Cardiac septum (tissue), 1 donor: ENCODE measurements around the gene TRMT6. TPM values are rescaled to one million over a fixed set of nuclear protein-coding genes. Genes with fewer than 3 reads are reported as not detected.

Experiments
- DNase-seq: peaks from one replicate; pipeline ENCODE4 v3.0.0-alpha.2; 2020; ENCODE audit warnings: low spot score
- intact Hi-C: fragments of 100-400 bp; cut with DNase I; formaldehyde crosslinking; loops from one replicate; pipeline ENCODE4 v1.14.0; 2022
- total RNA-seq: library from RNA; stranded (reverse); fragmentation: NEBNext Ultra II Directional; extraction: Animal tissue kit (Norgen Biotek cat#: 25700); gene quantifications from one replicate; pipeline ENCODE4 v1.2.1, GENCODE V29; 2021
- donor health status: DM: no; HTN: no; CAD: no.

Gene TRMT6
- total RNA-seq, 1 donor from 2014 or later: 13.5 TPM

- intact Hi-C loops: no loop called here
- no peak for DNase-seq
These were observed 19.1 kb upstream of the TRMT6 start for GRCh38 chr20:5969348-5969935.

- intact Hi-C loops: no loop called here
- DNase-seq: no peak
These were observed 18.1 kb upstream of the TRMT6 start for GRCh38 chr20:5968462-5968861.

GRCh38 chr20:5967469-5967868, 17.1 kb upstream of the TRMT6 start:
- DNase-seq: no peak
- intact Hi-C loops: no loop called here

- intact Hi-C loops: loop anchor here (5.0 kb wide), 2 partner anchors 127 to 198 kb away; partner anchors contain the start of gene SHLD1
- DNase-seq: no peak
These were observed 426 bp downstream of the TRMT6 start for GRCh38 chr20:5949943-5950270.

- DNase-seq: no peak
- intact Hi-C loops: loop anchor here (5.0 kb wide), 1 partner anchor 130 kb away; no protein-coding TSS in a partner anchor
These were observed 3.1 kb downstream of the TRMT6 start for GRCh38 chr20:5947276-5947675.

GRCh38 chr20:5945963-5946362, 4.4 kb downstream of the TRMT6 start:
- intact Hi-C loops: loop anchor here (5.0 kb wide), 1 partner anchor 131 kb away; no protein-coding TSS in a partner anchor

GRCh38 chr20:5938456-5939029, 11.8 kb downstream of the TRMT6 start:
- intact Hi-C loops: loop anchor here (10.0 kb wide), 1 partner anchor 414 kb away; no protein-coding TSS in a partner anchor

More at GRCh38 chr20:5945963-5946362, 4.4 kb downstream of the TRMT6 start:
- DNase-seq: no peak

GRCh38 chr20:5936238-5936637, 14.1 kb downstream of the TRMT6 start:
- intact Hi-C loops: loop anchor here (10.0 kb wide), 1 partner anchor 411 kb away; no protein-coding TSS in a partner anchor
- DNase-seq: no peak

More at GRCh38 chr20:5938456-5939029, 11.8 kb downstream of the TRMT6 start:
- no peak for DNase-seq

GRCh38 chr20:5935384-5935783, 14.9 kb downstream of the TRMT6 start:
- intact Hi-C loops: loop anchor here (10.0 kb wide), 1 partner anchor 411 kb away; no protein-coding TSS in a partner anchor
- DNase-seq: no peak

- intact Hi-C loops: loop anchor here (10.0 kb wide), 1 partner anchor 409 kb away; no protein-coding TSS in a partner anchor
- no peak for DNase-seq
These were observed 16.4 kb downstream of the TRMT6 start for GRCh38 chr20:5933802-5934436.

GRCh38 chr20:5932796-5933195, 17.5 kb downstream of the TRMT6 start:
- intact Hi-C loops: loop anchor here (10.0 kb wide), 1 partner anchor 408 kb away; no protein-coding TSS in a partner anchor

GRCh38 chr20:5931411-5931810, 18.9 kb downstream of the TRMT6 start:
- intact Hi-C loops: loop anchor here (10.0 kb wide), 1 partner anchor 407 kb away; no protein-coding TSS in a partner anchor
- no peak for DNase-seq

More at GRCh38 chr20:5932796-5933195, 17.5 kb downstream of the TRMT6 start:
- no peak for DNase-seq

- no peak for DNase-seq
- intact Hi-C loops: no loop called here
These were observed 21.3 kb downstream of the TRMT6 start for GRCh38 chr20:5928836-5929715.

GRCh38 chr20:5927749-5928462, 22.4 kb downstream of the TRMT6 start:
- no peak for DNase-seq
- intact Hi-C loops: no loop called here

- intact Hi-C loops: no loop called here
- no peak for DNase-seq
These were observed 24.8 kb downstream of the TRMT6 start for GRCh38 chr20:5925551-5925950.

GRCh38 chr20:5923493-5923892, 26.8 kb downstream of the TRMT6 start:
- DNase-seq: no peak
- intact Hi-C loops: no loop called here

- intact Hi-C loops: no loop called here
- DNase-seq: no peak
These were observed 29.8 kb downstream of the TRMT6 start for GRCh38 chr20:5920581-5920980.

GRCh38 chr20:5919626-5920544, 30.4 kb downstream of the TRMT6 start:
- no peak for DNase-seq
- intact Hi-C loops: no loop called here
